OCI-M1 (cell line): ENCODE measurements around the gene TXNDC11.

Experiments used
- DNase-seq: peaks from one replicate; lab custom pipeline; 2025; lab: John Stamatoyannopoulos, UW

Gene TXNDC11

DNA sequence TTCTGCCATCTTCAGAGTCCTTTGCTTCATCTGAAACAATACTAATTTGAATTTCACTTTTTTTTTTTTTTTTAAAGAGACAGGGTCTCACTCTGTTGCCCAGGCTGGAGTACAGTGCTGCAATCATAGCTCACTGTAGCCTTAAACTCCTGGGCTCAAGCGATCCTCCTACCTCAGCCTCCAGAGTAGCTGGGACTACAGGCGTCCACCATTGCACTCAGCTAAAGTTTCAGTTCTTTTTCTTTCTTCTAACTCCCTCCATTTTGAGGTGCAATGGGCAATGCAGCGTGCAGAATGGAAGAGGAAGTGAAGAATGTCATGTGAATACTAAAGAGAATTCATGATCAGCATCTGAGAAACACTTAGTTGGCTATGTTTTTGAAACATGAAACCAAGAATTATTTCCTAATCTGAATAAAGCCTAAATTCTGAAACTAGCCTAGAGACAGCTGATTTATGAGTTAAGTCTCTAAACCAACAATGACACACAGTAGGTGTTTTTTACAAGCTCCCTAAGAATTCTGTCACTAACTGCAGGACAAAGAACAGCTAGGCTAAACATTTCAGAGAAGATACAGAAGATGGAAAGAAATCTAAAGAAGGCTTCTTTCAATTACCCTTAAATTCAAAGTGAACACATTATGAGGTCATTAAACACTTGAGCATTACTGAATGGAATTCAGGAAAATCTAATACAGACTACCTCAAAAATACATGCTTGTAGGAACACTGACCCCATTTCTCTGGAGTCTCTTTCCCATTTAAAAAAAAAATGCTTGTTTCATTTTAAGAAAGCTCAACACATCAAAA lies 53.4 kb downstream of the TXNDC11 start:
- no peak for DNase-seq

GRCh38 chr16:11688520-11688886 lies 54.2 kb downstream of the TXNDC11 start:
- DNase-seq = no peak

GRCh38 chr16:11687601-11688519 lies 54.8 kb downstream of the TXNDC11 start:
- no peak for DNase-seq

GRCh38 chr16:11686713-11687380 lies 55.8 kb downstream of the TXNDC11 start:
- no peak for DNase-seq

DNA sequence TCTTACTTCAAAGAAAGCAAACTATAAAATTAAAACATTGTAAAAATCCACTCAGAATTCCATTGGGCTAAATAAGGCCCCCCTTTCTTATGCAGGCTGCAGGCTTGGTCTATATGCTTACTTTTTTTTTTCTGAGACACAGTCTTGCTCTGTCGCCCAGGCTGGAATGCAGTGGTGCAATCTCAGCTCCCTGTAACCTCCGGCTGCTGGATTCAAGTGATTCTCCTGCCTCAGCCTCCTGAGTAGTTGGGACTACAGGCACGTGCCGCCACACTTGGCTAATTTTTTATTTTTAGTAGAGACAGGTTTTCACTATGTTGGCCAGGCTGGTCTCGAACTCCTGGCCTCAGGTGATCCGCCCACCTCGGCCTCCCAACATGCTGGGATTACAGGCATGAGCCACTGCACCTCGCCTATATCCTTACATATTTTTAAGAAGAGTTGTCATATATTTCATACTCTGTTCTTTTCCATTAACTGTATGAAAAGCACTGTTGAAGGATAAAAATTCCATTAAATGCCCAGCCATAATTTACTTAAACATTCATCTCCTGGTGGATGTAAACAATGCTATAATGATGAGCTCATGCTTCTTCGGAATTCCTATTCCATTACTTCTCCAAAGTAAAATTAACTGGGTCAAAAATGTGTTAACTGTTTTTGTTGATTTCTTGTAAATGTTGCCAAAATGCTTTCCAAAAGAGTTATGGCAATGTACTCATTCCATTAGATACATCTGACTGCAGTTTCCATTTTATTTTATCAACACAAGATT lies 56.6 kb downstream of the TXNDC11 start:
- DNase-seq = no peak

GRCh38 chr16:11684231-11685025 lies 58.2 kb downstream of the TXNDC11 start:
- no peak for DNase-seq

DNA sequence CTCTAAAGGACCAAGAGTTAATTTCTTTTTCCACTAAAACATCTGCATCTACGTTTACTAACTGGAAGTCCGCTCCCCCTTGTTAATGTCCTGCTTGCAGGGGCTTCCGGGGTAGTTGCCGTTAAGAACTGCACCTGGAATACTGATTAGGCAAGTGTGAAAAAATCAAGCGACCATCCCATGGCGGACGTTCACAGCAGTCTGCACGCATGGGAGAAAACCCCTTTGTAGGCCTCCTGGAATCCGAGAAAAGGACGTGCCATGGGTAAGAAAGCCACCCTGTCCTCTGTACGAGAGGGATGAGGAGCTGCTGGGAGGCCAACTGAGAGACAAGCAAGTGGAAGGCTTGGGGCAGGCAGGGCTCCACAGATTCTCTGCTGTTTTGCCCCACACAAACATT lies 59.5 kb downstream of the TXNDC11 start:
- no peak for DNase-seq

GRCh38 chr16:11682655-11683096 lies 60.0 kb downstream of the TXNDC11 start:
- DNase-seq = no peak

- no peak for DNase-seq
Observed at GRCh38 chr16:11681976-11682654, 60.5 kb downstream of the TXNDC11 start.

DNA sequence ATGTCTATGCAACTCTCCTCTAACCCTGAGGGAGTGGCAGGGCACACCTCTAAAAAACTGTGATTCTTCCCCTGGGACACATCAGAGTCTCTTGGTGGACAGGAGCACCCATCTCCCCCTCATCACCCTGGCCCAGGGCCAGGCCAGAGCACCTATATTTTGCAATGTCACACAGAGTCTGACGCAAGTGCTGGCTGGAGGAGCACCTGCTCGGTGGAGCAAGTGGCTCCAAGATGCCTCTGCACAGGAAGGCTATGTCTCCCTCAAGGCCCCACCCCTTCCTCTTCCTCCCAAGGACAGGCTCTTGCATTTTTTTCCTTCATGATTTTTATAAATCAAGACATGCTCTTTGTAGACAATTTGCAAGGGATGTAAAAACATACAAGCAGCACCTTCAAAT lies 61.1 kb downstream of the TXNDC11 start:
- DNase-seq = no peak

DNA sequence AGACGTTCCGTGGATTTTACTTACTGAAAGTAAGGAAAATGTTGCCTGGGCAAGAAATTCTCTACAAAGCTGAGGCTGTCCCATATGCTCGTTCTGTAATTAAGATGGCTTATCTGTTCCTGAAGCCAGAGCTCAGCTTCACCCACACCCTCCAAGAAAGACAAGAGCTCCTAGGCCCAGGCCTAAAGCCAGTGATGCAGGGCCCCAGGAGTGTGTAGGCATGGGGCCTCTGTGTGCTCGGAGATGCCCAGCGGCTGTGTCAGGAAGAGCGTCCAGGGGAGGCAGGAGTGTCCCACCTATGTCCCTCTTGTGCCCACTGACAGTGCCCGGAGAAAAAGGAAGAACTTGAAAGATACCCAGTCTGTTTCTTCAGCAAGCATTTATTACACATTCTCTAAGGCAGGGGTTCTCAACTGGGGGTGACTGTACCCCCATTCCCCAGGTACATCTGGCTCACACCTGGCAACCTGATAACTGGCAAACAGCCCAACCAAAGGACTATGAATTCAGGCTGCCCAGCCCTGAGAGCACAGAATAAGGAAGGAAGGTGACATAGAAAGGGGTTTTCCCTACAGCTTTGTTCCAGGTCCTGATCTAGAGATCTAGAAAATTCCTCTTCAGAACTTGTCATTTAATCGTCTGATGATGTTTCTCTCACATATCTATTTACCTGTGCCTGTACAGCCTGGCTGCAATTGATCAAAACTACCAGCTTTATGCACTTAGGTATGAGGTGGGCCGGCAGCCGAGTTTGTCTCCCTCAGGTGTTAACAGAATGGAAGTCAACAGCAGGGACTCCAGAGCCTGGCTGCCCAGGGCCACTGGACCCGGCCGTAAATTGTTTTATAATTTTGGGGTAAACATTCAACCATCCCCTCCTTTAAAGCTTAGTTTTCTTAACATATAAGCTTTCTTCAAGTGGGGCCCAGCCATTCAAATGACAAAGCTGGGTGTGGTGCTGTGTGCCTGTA lies 62.4 kb downstream of the TXNDC11 start:
- DNase-seq = no peak

- DNase-seq = no peak
Observed at GRCh38 chr16:11679250-11679649, 63.4 kb downstream of the TXNDC11 start.

GRCh38 chr16:11677959-11678881 lies 64.4 kb downstream of the TXNDC11 start:
- no peak for DNase-seq

DNA sequence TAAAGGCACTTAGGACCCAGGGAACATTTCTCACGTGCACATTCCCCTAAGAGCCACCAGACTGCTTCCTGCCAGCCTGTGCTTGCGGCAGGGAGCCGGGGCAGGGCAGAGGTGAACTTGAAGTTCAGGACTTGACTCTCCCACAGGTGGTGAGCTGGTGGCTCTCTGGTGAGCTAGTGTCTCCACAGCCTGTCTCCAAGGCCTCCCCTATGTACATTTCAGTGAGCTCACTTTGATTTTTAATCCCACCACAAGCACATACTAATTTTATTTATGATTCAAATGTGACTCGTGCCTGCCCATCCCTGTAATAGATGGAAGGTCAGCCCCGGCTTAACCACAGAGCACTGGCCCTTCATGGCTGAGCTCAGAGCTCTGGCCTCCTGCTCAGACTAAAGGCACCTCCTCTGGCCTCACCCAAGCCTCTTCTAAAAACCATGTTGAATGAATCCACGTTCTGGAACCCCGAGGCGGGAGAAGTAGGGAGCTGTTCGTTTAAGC lies 65.2 kb downstream of the TXNDC11 start:
- DNase-seq = no peak

- DNase-seq = no peak
Observed at GRCh38 chr16:11676799-11677198, 65.9 kb downstream of the TXNDC11 start.

DNA sequence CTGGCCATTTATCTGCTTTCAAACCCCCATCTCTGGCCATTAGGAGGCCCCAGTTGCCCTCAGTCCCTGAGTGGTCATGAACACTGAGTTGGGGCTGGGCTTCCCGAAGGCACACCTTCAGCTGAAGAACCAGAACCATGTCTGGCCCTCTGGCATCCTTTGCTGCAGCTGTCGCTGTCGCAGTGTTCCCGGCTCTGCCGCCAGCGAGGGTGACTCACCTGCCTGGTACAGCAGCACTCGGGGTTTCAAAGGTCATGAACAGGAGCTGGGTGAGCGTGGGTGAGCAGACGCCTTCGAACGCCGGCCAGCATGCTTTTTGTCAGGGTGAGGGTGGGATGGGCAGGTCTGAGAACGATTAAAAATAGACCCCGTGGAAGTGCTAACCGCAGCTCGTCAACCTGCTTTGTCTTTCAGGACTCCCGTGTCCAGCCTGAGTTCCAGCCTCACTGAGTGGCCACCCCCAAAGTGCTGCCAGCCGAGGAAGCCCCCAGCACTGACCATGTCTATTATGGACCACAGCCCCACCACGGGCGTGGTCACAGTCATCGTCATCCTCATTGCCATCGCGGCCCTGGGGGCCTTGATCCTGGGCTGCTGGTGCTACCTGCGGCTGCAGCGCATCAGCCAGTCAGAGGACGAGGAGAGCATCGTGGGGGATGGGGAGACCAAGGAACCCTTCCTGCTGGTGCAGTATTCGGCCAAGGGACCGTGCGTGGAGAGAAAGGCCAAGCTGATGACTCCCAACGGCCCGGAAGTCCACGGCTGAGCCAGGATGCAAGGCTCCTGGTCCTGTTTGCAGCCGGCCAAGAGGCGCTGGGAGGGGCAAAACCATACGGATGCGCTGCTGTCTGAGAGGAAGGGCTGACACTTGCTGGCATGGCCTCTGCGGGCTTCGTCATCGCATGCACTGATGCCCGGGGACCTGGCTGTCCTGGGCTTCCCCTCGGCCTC lies 66.8 kb downstream of the TXNDC11 start:
- DNase-seq = no peak
